Measurements from ENCODE around the gene OGFRL1. TPM values are rescaled to one million over a fixed set of nuclear protein-coding genes. Genes with fewer than 3 reads are reported as not detected.

OGFRL1 gene
- total and polyA plus RNA-seq, 4 donors, result 0.71 to 9.3 (median 3.3) TPM

DNA sequence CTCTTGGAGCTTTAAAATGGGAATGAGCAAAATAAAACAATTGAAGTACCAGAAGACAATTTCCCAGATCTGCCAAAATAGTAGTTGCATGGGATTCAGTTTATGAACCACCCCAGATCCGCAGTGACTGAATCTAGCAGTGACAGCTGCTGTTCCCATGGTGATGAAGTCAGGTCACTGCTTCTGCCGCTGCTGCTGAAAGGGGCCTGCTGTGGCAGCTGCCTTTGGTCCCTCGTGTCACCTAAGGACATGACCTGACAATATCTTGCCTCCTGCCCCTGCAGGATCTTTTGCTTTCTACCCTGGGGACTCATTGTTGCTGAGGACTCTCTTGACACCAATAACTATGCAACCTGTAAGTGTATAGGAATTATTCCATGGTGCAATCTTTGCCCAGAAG, 34.3 kb upstream of the OGFRL1 start:
- WGBS, result 34% methylated on average over 3 of the region's 3 CpGs
- no peak overlapping the region for H3K9ac ChIP-seq (ENCODE audit: low read depth in 1 of 2, low read length in 2 of 2)
- no peak overlapping the region for H3K27ac ChIP-seq (ENCODE audit: low read depth in 1 of 2, low read length in 2 of 2)
- H3K4me1 ChIP-seq (ENCODE audit: control insufficient read depth in 4 of 4, insufficient read depth in 4 of 4, low read length in 3 of 4), result peaks cover 0 to 3% (median 0%) of the 10 kb centered on the region in 4 donors
- no peak for DNase-seq (ENCODE audit: low spot score)
- no peak overlapping the region for H3K4me3 ChIP-seq (ENCODE audit: low read depth in 1 of 3, low read length in 3 of 3)
- TF ChIP-seq HNF4G (IDR thresholded peaks at IDR 0.05) (no peak), JUND (IDR thresholded peaks at IDR 0.05) (no peak), HNF4A (conservative IDR thresholded peaks at IDR 0.05) (no peak), FOXA1 (IDR thresholded peaks at IDR 0.05) (no peak)
- TF ChIP-seq, protein P1, sequence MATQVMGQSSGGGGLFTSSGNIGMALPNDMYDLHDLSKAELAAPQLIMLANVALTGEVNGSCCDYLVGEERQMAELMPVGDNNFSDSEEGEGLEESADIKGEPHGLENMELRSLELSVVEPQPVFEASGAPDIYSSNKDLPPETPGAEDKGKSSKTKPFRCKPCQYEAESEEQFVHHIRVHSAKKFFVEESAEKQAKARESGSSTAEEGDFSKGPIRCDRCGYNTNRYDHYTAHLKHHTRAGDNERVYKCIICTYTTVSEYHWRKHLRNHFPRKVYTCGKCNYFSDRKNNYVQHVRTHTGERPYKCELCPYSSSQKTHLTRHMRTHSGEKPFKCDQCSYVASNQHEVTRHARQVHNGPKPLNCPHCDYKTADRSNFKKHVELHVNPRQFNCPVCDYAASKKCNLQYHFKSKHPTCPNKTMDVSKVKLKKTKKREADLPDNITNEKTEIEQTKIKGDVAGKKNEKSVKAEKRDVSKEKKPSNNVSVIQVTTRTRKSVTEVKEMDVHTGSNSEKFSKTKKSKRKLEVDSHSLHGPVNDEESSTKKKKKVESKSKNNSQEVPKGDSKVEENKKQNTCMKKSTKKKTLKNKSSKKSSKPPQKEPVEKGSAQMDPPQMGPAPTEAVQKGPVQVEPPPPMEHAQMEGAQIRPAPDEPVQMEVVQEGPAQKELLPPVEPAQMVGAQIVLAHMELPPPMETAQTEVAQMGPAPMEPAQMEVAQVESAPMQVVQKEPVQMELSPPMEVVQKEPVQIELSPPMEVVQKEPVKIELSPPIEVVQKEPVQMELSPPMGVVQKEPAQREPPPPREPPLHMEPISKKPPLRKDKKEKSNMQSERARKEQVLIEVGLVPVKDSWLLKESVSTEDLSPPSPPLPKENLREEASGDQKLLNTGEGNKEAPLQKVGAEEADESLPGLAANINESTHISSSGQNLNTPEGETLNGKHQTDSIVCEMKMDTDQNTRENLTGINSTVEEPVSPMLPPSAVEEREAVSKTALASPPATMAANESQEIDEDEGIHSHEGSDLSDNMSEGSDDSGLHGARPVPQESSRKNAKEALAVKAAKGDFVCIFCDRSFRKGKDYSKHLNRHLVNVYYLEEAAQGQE (IDR thresholded peaks at IDR 0.05), result no peak
- TF ChIP-seq, protein P2, sequence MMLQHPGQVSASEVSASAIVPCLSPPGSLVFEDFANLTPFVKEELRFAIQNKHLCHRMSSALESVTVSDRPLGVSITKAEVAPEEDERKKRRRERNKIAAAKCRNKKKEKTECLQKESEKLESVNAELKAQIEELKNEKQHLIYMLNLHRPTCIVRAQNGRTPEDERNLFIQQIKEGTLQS (IDR thresholded peaks at IDR 0.05), result no peak
- TF ChIP-seq, protein P3, sequence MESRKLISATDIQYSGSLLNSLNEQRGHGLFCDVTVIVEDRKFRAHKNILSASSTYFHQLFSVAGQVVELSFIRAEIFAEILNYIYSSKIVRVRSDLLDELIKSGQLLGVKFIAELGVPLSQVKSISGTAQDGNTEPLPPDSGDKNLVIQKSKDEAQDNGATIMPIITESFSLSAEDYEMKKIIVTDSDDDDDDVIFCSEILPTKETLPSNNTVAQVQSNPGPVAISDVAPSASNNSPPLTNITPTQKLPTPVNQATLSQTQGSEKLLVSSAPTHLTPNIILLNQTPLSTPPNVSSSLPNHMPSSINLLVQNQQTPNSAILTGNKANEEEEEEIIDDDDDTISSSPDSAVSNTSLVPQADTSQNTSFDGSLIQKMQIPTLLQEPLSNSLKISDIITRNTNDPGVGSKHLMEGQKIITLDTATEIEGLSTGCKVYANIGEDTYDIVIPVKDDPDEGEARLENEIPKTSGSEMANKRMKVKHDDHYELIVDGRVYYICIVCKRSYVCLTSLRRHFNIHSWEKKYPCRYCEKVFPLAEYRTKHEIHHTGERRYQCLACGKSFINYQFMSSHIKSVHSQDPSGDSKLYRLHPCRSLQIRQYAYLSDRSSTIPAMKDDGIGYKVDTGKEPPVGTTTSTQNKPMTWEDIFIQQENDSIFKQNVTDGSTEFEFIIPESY (IDR thresholded peaks at IDR 0.05), result no peak
- TF ChIP-seq, protein P4, sequence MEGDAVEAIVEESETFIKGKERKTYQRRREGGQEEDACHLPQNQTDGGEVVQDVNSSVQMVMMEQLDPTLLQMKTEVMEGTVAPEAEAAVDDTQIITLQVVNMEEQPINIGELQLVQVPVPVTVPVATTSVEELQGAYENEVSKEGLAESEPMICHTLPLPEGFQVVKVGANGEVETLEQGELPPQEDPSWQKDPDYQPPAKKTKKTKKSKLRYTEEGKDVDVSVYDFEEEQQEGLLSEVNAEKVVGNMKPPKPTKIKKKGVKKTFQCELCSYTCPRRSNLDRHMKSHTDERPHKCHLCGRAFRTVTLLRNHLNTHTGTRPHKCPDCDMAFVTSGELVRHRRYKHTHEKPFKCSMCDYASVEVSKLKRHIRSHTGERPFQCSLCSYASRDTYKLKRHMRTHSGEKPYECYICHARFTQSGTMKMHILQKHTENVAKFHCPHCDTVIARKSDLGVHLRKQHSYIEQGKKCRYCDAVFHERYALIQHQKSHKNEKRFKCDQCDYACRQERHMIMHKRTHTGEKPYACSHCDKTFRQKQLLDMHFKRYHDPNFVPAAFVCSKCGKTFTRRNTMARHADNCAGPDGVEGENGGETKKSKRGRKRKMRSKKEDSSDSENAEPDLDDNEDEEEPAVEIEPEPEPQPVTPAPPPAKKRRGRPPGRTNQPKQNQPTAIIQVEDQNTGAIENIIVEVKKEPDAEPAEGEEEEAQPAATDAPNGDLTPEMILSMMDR (IDR thresholded peaks at IDR 0.05; ENCODE audit: low read depth, low read length, missing input control), result no peak
- TF ChIP-seq, protein P5, sequence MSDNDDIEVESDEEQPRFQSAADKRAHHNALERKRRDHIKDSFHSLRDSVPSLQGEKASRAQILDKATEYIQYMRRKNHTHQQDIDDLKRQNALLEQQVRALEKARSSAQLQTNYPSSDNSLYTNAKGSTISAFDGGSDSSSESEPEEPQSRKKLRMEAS (IDR thresholded peaks at IDR 0.05), result no peak
- no peaks in the 10 kb centered on the region for H3K36me3 ChIP-seq (ENCODE audit: control insufficient read depth in 4 of 4, insufficient read depth in 3 of 4, low read depth in 1 of 4, low read length in 3 of 4)
- no peaks in the 10 kb centered on the region for H3K27me3 ChIP-seq (ENCODE audit: control insufficient read depth in 4 of 4, insufficient read depth in 4 of 4, low read length in 3 of 4)
- no peaks in the 10 kb centered on the region for H3K9me3 ChIP-seq (ENCODE audit: control insufficient read depth in 4 of 4, low read length in 3 of 4)

DNA sequence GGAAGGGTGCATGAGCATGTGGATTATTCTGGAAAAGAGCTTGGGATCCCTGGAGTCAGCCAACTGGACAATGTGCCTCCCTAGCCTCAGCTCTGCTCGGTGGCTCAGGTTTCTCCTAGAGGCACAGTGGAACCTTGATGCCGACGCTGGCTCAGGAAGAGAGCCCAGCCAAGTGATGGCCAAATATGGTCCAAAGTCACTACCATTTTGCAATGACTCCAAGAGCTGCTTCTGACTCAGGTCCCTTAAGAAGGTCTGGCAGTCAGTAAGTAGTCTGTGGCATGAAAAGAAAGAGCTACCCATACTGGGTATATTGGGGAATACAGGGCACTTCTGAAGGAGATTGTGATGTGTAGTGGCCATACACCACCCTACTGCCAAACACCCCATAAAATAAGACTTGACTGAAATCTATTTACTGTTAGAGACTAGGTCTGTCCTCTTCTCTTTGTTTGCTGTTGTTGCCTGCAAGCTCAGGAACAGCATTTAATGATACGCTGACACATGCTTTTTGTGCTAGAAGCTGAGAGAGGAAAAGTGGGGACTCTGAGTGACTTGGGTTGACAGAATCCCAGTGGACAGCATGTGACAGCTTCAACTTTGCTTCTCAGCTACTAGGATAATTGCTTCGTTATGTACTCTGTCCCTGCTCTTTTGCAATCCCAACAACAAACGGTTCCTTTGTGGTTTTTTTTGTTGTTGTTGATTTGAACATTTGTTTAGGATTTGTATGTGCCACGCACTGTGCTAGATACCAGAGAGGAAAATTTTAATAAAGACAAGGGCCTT, 30.3 kb upstream of the OGFRL1 start:
- DNase-seq (ENCODE audit: low spot score), result no peak
- TF ChIP-seq FOXA2 (IDR thresholded peaks at IDR 0.05) (no peak), EGR1 (IDR thresholded peaks at IDR 0.05; ENCODE audit: low read depth in 2 of 2) (no peak), RAD21 (IDR thresholded peaks at IDR 0.05) (no peak), SP1 (IDR thresholded peaks at IDR 0.05) (no peak), RXRA (IDR thresholded peaks at IDR 0.05) (no peak), FOXA1 (IDR thresholded peaks at IDR 0.05) (no peak), JUND (IDR thresholded peaks at IDR 0.05) (no peak)
- TF ChIP-seq, protein P5 (IDR thresholded peaks at IDR 0.05), result no peak
- TF ChIP-seq, protein P4 (IDR thresholded peaks at IDR 0.05; ENCODE audit: low read depth, low read length, missing input control), result no peak
- TF ChIP-seq, protein P3 (IDR thresholded peaks at IDR 0.05), result no peak

More for the DNA sequence above, 30.3 kb upstream of the OGFRL1 start:
- H3K9ac ChIP-seq (ENCODE audit: low read depth in 1 of 2, low read length in 2 of 2), result no peak overlapping the region
- H3K36me3 ChIP-seq (ENCODE audit: control insufficient read depth in 4 of 4, insufficient read depth in 3 of 4, low read depth in 1 of 4, low read length in 3 of 4), result no peaks in the 10 kb centered on the region
- no peaks in the 10 kb centered on the region for H3K9me3 ChIP-seq (ENCODE audit: control insufficient read depth in 4 of 4, low read length in 3 of 4)
- H3K27me3 ChIP-seq (ENCODE audit: control insufficient read depth in 4 of 4, insufficient read depth in 4 of 4, low read length in 3 of 4), result no peaks in the 10 kb centered on the region
- no peak overlapping the region for H3K27ac ChIP-seq (ENCODE audit: low read depth in 1 of 2, low read length in 2 of 2)
- no peak overlapping the region for H3K4me3 ChIP-seq (ENCODE audit: low read depth in 1 of 3, low read length in 3 of 3)
- peaks cover 0 to 3% (median 0%) of the 10 kb centered on the region in 4 donors for H3K4me1 ChIP-seq (ENCODE audit: control insufficient read depth in 4 of 4, insufficient read depth in 4 of 4, low read length in 3 of 4)
- WGBS, result 79% methylated on average over 7 of the region's 7 CpGs

Measured in liver (tissue), 9 donors.